GM13977 (cell line): Measurements from ENCODE around the gene ZNF660.

ENCODE experiments used
- DNase-seq: peaks from one replicate; pipeline ENCODE4 v3.0.0; 2012; ENCODE audit warnings: low spot score
- in situ Hi-C: fragments of 300-500 bp; cut with MboI; formaldehyde crosslinking; loops from one replicate; pipeline ENCODE4 v1.12.0; 2022; ENCODE audit warnings: low sequenced_read_pairs, low pct_unique_long_range_greater_than_20kb, mixed read lengths, inconsistent platforms; ENCODE audit not compliant: unreplicated experiment
- TF ChIP-seq, protein P1 (sequence below): IDR thresholded peaks from 2 replicates; pipeline ENCODE4 v1.5.1; 2012; ENCODE audit warnings: mild to moderate bottlenecking, control low read depth; ENCODE audit not compliant: insufficient read depth; ENCODE audit errors: extremely low read depth, missing control alignments

The ZNF660 gene

DNA sequence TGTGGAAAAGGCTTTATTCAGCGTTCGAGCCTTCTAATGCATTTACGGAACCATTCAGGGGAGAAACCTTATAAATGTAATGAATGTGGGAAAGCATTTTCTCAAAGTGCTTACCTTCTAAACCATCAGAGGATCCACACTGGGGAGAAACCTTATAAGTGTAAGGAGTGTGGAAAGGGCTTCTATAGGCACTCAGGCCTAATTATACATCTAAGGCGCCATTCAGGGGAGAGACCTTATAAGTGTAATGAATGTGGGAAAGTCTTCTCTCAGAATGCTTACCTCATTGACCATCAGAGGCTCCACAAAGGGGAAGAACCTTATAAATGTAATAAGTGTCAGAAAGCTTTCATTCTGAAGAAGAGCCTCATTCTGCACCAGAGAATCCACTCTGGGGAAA, 57.6 kb downstream of the ZNF660 start:
- in situ Hi-C loops, result no loop called here
- TF ChIP-seq, protein P1, sequence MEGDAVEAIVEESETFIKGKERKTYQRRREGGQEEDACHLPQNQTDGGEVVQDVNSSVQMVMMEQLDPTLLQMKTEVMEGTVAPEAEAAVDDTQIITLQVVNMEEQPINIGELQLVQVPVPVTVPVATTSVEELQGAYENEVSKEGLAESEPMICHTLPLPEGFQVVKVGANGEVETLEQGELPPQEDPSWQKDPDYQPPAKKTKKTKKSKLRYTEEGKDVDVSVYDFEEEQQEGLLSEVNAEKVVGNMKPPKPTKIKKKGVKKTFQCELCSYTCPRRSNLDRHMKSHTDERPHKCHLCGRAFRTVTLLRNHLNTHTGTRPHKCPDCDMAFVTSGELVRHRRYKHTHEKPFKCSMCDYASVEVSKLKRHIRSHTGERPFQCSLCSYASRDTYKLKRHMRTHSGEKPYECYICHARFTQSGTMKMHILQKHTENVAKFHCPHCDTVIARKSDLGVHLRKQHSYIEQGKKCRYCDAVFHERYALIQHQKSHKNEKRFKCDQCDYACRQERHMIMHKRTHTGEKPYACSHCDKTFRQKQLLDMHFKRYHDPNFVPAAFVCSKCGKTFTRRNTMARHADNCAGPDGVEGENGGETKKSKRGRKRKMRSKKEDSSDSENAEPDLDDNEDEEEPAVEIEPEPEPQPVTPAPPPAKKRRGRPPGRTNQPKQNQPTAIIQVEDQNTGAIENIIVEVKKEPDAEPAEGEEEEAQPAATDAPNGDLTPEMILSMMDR, result no peak

DNA sequence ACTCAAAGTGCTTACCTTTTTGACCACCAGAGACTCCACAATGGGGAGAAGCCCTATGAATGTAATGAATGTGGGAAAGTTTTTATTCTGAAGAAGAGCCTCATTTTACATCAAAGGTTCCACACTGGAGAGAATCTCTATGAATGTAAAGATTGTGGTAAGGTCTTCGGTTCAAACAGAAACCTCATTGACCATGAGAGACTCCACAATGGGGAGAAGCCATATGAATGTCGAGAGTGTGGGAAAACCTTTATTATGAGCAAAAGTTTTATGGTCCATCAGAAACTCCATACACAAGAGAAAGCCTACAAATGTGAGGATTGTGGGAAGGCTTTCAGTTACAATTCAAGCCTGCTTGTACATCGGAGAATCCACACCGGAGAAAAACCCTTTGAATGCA, 58.3 kb downstream of the ZNF660 start:
- in situ Hi-C loops, result no loop called here
- DNase-seq, result no peak
- TF ChIP-seq, protein P1, result no peak

More for the DNA sequence above, 57.6 kb downstream of the ZNF660 start:
- no peak for DNase-seq

DNA sequence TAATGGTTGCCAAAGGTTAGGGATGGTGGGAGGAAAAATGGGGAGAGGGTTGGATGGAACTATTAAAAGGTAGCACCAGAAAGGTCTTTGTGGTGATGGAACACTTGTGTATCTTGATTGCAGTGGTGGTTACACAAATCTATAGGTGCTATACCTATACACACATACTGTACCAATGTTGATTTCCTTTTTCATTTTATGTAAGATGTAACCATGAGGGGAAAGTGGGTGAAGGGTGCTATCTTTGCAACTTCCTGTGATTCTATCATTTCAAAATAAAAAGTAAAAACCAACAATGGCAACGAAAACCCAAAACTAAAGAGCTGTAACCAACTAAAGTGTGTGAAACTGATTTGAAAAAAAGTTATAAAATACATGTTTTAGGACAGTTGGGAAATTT, 63.0 kb downstream of the ZNF660 start:
- DNase-seq, result no peak
- in situ Hi-C loops, result no loop called here
- TF ChIP-seq, protein P1, result no peak

DNA sequence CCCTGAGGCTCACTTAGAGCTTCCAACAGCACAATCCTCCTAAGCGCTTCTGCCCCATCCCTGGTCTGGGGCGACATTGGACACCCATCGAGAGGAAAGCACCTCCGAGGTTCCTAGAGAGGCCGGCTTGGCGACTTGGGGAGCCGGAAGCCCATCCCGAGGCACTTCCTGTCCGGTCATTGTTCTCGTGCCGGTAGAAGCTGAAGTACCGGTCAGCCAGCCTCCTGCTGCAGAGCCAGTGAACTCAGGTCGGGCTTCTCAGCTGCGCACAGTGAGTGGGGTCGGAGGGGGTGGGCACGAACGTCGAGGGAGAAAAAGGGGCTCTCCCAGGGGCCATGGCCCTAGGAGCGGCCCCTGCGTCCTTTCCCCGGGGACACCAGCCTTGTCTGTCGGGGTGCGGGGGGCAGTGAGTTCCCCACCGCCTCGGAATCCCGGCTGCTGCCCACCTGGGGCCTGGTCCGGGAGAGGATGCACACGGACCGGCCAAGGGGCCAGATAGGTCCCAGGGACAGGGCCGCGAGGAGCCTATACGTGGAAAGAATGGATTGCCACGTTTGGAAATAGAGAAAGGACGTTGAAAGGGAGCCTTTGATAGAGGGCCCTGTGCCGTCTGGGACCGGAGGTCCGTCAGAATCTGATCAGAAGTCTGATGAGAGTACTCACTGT, 63.9 kb downstream of the ZNF660 start, which contains the start of gene ZNF35:
Gene ZNF35 (plus strand): TSS at position 169 of the 666 bp plus-strand sequence. CDS start 2,336 bp downstream, outside the sequence.
- in situ Hi-C loops, result no loop called here
- peak; percentile 86 for DNase-seq
- TF ChIP-seq, protein P1, result no peak
